Stimulated activated effector memory CD8-positive, alpha-beta T cell treated with anti-CD3 and anti-CD28 coated beads, Interleukin-12 subunit alpha, Interleukin-12 subunit beta, amount 100 ng/mL, for 72 hours (primary cell): ENCODE results near the gene AKT1.
"Not testable (repeated sequence)": the region's sequence is repeated elsewhere in the genome, so short reads cannot be mapped to it uniquely, and the experiment has no call there.

Source experiments
- ATAC-seq: fragments of 150-1000 bp; cut with Tn5 transposase; 2 replicates; pipeline ENCODE4 v1.10.0; 2021
- DNase-seq, 2 donors: peaks; one replicate each; pipeline ENCODE4 v3.0.0; 2021 to 2022; ENCODE audit warnings: low spot score in 2 of 2
- H3K27ac Mint-ChIP-seq: one replicate; pipeline ENCODE4 v1.8.0; 2022; ENCODE audit warnings: mild to moderate bottlenecking, mixed read lengths
- H3K36me3 Mint-ChIP-seq: one replicate; pipeline ENCODE4 v1.8.0; 2022; ENCODE audit warnings: mild to moderate bottlenecking, mixed read lengths
- H3K4me1 Mint-ChIP-seq: one replicate; pipeline ENCODE4 v1.8.0; 2022; ENCODE audit warnings: mixed read lengths
- H3K4me3 Mint-ChIP-seq: one replicate; pipeline ENCODE4 v1.8.0; 2022; ENCODE audit warnings: mild to moderate bottlenecking, mixed read lengths
- H3K9me3 Mint-ChIP-seq: one replicate; pipeline ENCODE4 v1.8.0; 2022; ENCODE audit warnings: mixed read lengths

Gene AKT1

GRCh38 chr14:104751539-104752422 is 43.8 kb downstream of the AKT1 start:
- peaks cover 29% of the 10 kb centered on the region for H3K36me3 Mint-ChIP-seq
- DNase-seq (no peak), ATAC-seq (no peak)
- H3K9me3 Mint-ChIP-seq, result no peaks in the 10 kb centered on the region
- peak overlapping the region; percentile 95 for H3K4me3 Mint-ChIP-seq
- H3K4me1 Mint-ChIP-seq, result peaks cover 36% of the 10 kb centered on the region
- peak overlapping the region; percentile 95 for H3K27ac Mint-ChIP-seq

GRCh38 chr14:104750753-104751057 is 44.8 kb downstream of the AKT1 start:
- Mint-ChIP-seq H3K36me3 (peaks cover 19% of the 10 kb centered on the region), H3K4me3 (peak overlapping the region; percentile 14), H3K4me1 (peaks cover 39% of the 10 kb centered on the region)
- DNase-seq, H3K9me3 Mint-ChIP-seq, ATAC-seq, H3K27ac Mint-ChIP-seq: not testable (repeated sequence)

GRCh38 chr14:104750056-104750752 is 45.3 kb downstream of the AKT1 start:
- peaks cover 14% of the 10 kb centered on the region for H3K36me3 Mint-ChIP-seq
- DNase-seq, result no peak
- H3K4me3 Mint-ChIP-seq, result no peak overlapping the region
- H3K9me3 Mint-ChIP-seq, result no peaks in the 10 kb centered on the region
- no peak overlapping the region for H3K27ac Mint-ChIP-seq
- H3K4me1 Mint-ChIP-seq, result peaks cover 41% of the 10 kb centered on the region
- ATAC-seq, result no peak

GRCh38 chr14:104749111-104749649 is 46.4 kb downstream of the AKT1 start:
- H3K27ac Mint-ChIP-seq, result no peak overlapping the region
- H3K9me3 Mint-ChIP-seq, result no peaks in the 10 kb centered on the region
- DNase-seq (no peak), ATAC-seq (no peak)
- no peak overlapping the region for H3K4me3 Mint-ChIP-seq
- peaks cover 34% of the 10 kb centered on the region for H3K4me1 Mint-ChIP-seq
- peaks cover 9% of the 10 kb centered on the region for H3K36me3 Mint-ChIP-seq

- H3K4me1 Mint-ChIP-seq, result peaks cover 26% of the 10 kb centered on the region
- peaks cover 6% of the 10 kb centered on the region for H3K36me3 Mint-ChIP-seq
- ATAC-seq (no peak), DNase-seq (no peak)
- no peaks in the 10 kb centered on the region for H3K9me3 Mint-ChIP-seq
- no peak overlapping the region for H3K4me3 Mint-ChIP-seq
- H3K27ac Mint-ChIP-seq, result no peak overlapping the region
These were observed 47.7 kb downstream of the AKT1 start for GRCh38 chr14:104747876-104748275.

GRCh38 chr14:104746934-104747481 is 48.5 kb downstream of the AKT1 start:
- peaks cover 31% of the 10 kb centered on the region for H3K4me1 Mint-ChIP-seq
- DNase-seq (no peak), ATAC-seq (no peak)
- no peak overlapping the region for H3K27ac Mint-ChIP-seq
- H3K9me3 Mint-ChIP-seq, result no peaks in the 10 kb centered on the region
- no peaks in the 10 kb centered on the region for H3K36me3 Mint-ChIP-seq
- H3K4me3 Mint-ChIP-seq, result no peak overlapping the region

GRCh38 chr14:104746071-104746545 is 49.4 kb downstream of the AKT1 start:
- DNase-seq (peak; percentile 41 to 66), ATAC-seq (peak; percentile 86)
- Mint-ChIP-seq H3K4me1 (peaks cover 38% of the 10 kb centered on the region), H3K4me3 (peak overlapping the region; percentile 38), H3K9me3 (no peaks in the 10 kb centered on the region), H3K36me3 (no peaks in the 10 kb centered on the region), H3K27ac (peak overlapping the region; percentile 73)

GRCh38 chr14:104745431-104745830 is 50.1 kb downstream of the AKT1 start:
- peak overlapping the region; percentile 73 for H3K27ac Mint-ChIP-seq
- peaks cover 39% of the 10 kb centered on the region for H3K4me1 Mint-ChIP-seq
- DNase-seq (no peak), ATAC-seq (no peak)
- H3K4me3 Mint-ChIP-seq, result peak overlapping the region; percentile 38
- no peaks in the 10 kb centered on the region for H3K9me3 Mint-ChIP-seq
- H3K36me3 Mint-ChIP-seq, result no peaks in the 10 kb centered on the region

- Mint-ChIP-seq H3K36me3 (no peaks in the 10 kb centered on the region), H3K4me1 (peaks cover 44% of the 10 kb centered on the region), H3K4me3 (no peak overlapping the region), H3K27ac (no peak overlapping the region), H3K9me3 (no peaks in the 10 kb centered on the region)
- ATAC-seq (no peak), DNase-seq (no peak)
These were observed 51.1 kb downstream of the AKT1 start for GRCh38 chr14:104744484-104744883.

GRCh38 chr14:104743461-104744380 is 51.8 kb downstream of the AKT1 start:
- no peak for DNase-seq
- Mint-ChIP-seq H3K4me3 (no peak overlapping the region), H3K4me1 (peaks cover 37% of the 10 kb centered on the region), H3K27ac (no peak overlapping the region), H3K9me3 (no peaks in the 10 kb centered on the region), H3K36me3 (no peaks in the 10 kb centered on the region)
- no peak for ATAC-seq

- peaks cover 37% of the 10 kb centered on the region for H3K4me1 Mint-ChIP-seq
- no peaks in the 10 kb centered on the region for H3K36me3 Mint-ChIP-seq
- no peaks in the 10 kb centered on the region for H3K9me3 Mint-ChIP-seq
- no peak overlapping the region for H3K27ac Mint-ChIP-seq
- ATAC-seq (no peak), DNase-seq (no peak)
- no peak overlapping the region for H3K4me3 Mint-ChIP-seq
These were observed 52.7 kb downstream of the AKT1 start for GRCh38 chr14:104742586-104743455.

- H3K36me3 Mint-ChIP-seq, result no peaks in the 10 kb centered on the region
These were observed 53.7 kb downstream of the AKT1 start for GRCh38 chr14:104741803-104742251.

GRCh38 chr14:104741108-104741802 is 54.3 kb downstream of the AKT1 start:
- DNase-seq, result no peak
- Mint-ChIP-seq H3K27ac (no peak overlapping the region), H3K9me3 (no peaks in the 10 kb centered on the region), H3K4me1 (peaks cover 32% of the 10 kb centered on the region), H3K36me3 (no peaks in the 10 kb centered on the region), H3K4me3 (no peak overlapping the region)
- ATAC-seq, result no peak

More at GRCh38 chr14:104741803-104742251, 53.7 kb downstream of the AKT1 start:
- Mint-ChIP-seq H3K4me3 (no peak overlapping the region), H3K9me3 (no peaks in the 10 kb centered on the region), H3K4me1 (peaks cover 37% of the 10 kb centered on the region), H3K27ac (no peak overlapping the region)
- no peak for DNase-seq
- ATAC-seq, result peak; percentile 29
